Measurements from ENCODE around the gene GSTO1.
"Not testable (repeated sequence)": the region's sequence is repeated elsewhere in the genome, so short reads cannot be mapped to it uniquely, and the experiment has no call there.

Gene GSTO1

DNA sequence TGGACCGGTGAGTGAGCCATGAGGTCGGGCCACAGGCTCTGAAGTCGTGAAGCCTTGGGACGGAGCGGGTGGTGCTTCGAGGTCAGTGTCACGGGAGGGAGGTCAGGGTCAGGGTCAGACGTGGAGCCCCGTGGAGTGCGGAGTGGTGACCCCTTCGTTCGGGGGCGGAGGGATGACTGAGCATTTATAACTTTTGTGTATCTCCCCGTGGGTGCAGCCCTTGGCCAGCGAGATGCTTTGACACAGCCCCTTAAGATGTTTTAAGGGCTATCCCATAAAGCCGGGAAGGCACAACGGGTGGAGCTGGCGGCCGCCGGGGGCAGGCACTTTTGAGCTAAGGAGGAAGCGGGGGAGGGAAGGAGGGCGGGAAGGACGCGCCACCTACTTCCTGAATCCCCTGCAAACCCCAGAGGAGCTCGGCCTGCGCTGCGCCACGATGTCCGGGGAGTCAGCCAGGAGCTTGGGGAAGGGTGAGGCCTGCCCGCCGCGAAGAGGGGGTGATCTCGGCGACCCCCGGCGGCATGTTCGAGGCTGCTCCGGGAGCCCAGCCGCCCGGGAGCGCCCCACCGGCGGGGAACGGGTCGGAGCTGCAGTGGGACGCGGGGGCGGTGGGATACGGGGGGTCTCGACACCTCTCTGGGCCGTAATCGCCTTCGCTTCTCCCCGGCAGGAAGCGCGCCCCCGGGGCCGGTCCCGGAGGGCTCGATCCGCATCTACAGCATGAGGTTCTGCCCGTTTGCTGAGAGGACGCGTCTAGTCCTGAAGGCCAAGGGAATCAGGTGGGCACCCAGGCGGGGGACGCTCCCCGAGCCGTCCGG is at the start of gene GSTO1:
TSS of gene GSTO1 (plus strand) at position 400 of the 818 bp plus-strand sequence. CDS start at position 437, 37 bp downstream.
- DNase-seq = peak; percentile 68

DNA sequence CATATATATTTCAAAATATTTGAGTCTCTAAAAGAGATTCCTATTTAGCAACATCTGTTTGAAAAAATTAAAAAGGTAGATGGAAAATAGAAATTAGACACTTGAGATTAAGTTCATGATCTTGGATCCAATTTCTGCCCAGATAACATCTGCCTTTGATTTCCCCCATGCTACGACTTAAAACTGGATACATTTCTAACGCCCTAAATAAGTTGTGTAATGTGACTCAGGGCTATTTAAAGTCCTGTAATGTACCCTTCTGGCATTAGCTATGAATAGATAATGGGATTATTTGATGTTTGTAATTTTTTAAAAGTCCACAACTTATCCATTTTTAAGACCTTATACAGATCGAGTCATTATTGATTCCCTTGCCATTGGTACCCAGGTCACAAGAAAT is 46.0 kb upstream of the GSTO1 start:
- no peak for DNase-seq

DNA sequence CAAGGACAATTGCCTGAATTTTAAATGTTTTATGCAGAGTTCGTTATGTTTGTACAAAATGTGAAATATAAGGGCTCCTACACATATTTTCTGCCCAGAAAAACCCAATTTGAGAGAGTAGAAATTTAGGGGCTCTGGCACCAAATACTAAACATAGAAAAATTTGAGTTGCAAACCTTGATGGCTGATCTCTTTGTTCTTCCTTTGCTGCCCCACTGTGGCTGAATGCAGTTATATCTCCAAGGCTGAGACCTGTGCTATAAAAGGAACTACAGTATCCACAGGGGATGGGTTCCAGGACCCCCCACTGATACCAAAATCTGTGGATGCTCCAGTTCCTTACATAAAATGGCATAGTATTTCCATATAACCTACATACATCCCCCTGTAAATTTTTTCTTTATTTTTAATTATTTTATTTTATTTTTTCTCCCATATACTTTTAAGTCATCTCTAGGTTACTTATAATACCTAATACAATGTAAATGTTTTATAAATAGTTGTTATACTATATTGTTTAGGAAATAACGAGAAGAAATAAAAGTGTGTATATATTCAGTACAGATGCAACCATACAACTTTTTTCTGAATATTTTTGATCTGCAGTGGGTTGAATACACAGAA is 45.0 kb upstream of the GSTO1 start:
- peak; percentile 35 for DNase-seq

DNA sequence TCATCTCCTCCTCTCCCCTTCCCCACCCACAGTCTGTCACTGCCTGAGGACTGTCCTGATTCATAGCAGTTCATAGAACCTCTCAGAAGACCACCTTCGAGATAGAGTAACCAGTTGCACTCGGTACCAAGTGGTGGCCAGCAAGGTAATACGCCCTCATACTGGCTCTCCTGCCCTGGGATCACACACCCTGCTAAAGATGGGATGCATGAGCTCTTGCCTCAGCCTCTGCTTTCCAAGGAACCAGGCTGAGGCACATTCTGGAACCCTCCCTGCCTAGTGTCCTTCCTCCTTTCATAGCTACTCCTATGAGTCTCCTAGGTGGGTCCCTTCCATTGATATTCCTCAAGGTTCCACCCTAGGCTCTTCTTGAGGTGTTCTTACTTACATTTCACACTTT is 38.1 kb upstream of the GSTO1 start:
- DNase-seq = no peak

DNA sequence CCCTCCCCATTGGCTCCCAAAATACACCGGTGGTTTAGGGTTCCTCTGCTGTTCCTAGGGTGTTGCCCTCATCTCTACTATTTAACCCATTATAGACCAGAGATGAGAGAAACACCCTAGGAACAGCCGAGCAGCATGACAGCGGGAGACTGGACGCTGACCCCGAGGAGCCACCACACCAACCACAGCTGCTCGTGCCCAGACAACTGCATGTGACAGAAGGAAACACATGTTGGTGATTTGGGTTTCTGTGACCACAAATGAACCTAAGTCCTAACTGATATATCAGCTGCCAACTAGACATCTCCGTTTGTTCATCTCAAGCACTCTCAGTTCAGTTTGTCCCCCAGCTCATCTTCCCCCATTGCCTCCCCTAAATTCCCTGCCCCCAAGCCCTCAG is 35.9 kb upstream of the GSTO1 start:
- no peak for DNase-seq

DNA sequence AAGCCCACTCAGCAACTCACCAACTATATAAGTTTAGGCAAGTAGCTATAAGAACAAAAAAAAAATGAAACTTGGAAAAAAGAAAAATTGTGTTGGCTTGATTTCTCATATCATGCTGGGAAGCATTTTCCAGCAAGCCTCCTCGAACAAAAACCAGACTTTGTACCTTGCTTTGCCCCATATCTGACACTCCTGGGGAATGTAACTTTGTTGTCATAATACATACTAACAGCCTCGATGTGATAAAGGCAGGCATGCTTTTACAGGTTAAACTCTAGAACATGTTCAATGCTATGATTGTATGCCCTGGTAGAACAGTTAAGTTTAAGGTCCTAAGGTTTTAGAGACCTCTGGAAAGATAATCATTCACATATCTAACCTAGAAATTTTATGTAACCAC is 34.2 kb upstream of the GSTO1 start:
- DNase-seq = no peak

DNA sequence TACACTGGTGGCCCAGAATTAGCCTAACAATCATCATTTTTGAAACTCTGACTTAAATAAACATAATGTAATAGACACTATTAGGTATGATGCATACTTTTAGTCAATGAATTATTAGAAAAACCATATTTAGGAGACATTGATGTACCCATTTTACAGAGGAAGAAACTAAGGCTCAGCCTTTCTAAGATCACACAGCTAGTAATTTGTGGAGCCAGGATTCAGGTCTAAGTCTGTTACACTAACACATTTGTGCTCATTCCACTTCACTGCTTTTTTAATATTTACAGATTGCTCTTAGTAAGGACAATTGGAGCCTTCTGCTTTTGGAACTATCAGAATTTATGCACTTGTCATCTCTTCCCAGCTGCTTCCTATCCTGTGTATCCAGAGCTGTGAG is 31.4 kb upstream of the GSTO1 start:
- DNase-seq = no peak

DNA sequence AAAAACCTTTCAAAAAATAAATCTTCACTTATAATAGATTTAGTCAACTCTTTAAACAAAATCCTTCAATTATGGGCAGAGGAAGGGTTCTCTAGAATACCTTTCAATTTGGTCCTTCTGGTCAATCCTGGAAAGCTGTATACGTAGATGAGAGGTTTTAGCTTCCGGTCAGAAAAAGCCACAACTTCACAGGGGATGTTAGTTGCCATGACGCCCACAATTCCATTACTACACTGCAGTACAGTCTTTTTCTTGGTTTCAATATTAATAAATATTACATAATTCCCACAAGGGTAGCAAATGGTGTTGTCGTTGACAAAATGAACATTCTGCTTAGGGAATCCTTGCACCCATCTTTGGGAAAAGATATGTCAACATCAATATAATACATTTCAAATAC is 24.2 kb upstream of the GSTO1 start:
- DNase-seq = no peak

DNA sequence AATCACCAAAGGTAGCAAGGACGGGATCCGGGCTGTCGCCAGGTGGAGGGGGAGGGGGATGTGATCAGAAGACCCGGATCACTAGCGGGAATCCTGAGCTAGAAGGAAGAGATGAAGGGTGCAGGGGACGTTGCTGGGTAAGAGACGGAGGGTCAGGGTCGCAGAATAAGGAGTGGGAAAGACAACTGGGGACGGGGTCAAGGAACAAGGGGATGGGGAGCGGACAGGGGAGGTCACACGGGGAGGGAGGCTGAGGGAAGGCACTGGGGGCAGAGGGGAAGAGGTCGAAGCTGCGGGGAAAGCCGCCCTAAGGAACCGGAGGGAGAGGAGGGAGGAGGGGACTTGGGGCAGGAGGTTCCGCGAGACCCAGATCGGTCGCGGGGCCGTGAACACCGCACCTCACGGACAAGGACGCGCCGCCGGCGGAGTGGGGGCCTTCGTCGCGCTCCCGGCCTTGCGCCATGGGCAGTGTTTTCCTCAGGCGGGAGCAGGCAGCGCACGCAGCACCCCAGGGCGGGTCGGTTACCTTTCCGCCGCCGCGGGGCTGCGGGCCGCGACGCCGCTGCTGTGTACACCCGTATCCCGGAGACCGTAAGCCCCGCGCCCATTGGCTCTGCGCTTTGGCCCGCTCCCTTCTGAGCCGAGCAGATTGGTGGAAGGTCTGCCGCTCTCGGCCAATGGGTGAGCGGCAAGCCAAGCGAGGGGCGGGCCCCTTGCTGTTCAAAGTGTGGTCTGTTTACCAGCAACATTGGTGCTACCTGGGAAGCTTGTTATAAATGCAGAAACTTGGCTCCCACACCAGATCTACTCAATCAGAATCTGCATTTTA is 22.7 kb upstream of the GSTO1 start, which contains the start of gene CFAP43:
TSS of gene CFAP43 (minus strand) at position 581 of the 829 bp plus-strand sequence. CDS start at position 463, 118 bp downstream.
- peak; percentile 94 for DNase-seq

DNA sequence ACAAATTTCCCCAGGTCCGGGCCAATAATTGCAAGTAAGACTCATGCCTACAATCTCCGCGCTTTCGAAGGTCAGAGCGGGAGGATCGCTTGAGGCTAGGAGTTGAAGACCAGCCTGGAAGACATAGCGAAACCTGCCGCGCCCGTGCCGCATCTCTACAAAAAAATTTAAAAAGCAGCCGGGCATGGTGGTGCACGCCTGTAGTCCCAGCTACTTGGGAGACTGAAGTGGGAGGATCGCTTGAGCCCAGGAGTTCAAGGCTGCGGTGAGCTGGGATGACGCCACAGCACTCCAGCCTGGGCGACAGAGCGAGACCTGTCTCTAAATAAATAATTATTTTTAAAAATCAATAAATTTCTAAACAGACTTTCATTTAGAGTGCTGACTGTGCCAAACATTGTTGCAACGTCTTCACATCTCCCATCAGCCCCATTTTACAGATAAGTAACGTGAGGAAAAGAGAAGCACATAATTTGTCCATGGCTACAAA is 22.0 kb upstream of the GSTO1 start:
- DNase-seq = no peak

DNA sequence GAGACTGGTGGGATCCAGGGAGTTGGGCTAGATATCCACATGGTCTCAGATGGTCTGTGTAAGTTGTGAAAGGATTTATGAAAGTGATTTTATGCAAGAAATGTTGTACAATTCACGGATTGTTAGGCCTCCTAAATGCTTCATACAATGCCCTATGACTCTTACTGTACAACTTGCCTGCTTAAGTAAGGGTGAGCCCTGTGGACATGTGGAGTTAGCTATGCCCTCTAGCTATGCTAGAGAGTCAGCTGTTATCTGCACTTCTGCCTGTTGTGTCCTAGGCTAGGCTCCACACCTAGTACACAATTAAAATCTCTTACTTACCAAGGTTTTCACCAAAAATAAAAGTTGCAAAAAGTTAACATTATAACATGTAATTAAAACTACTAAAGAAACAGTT is 20.9 kb upstream of the GSTO1 start:
- DNase-seq = no peak

DNA sequence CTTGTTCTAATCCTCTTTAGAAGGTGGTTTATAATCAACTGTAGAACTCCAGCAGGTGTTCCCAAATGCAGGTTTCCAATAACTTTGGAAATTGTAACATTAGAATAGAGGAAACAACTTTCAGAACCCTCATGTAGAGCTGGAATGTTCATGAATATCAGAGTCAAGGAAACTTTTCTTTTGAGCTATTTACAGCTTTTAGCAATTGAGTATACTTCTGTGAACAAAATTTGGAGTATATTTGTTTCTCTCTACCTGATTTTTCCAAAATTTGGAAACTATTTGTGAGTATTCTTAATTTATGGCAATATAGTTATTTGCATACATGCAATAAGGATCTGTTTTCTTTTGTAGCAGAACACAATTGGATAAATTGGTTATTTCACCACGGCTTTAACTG is 19.8 kb upstream of the GSTO1 start:
- no peak for DNase-seq

DNA sequence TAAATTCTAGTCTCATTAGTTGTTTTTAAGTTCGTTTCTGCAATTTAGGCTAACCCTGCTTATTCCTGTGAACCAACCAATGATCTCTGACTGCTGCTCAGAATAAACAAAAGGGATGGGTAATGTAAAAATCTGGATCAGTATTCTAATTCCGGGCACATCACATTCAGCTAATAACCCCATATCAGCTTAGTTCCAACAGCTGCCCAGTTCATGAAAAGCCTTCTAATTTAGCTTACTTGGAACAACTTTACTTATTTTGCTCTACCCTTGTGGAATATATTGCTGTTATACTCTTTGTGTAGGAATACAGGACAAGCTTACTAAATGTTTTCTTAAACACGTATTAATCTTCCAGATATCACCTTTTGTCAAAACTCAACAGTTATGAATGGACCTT is 18.9 kb upstream of the GSTO1 start:
- DNase-seq = no peak

DNA sequence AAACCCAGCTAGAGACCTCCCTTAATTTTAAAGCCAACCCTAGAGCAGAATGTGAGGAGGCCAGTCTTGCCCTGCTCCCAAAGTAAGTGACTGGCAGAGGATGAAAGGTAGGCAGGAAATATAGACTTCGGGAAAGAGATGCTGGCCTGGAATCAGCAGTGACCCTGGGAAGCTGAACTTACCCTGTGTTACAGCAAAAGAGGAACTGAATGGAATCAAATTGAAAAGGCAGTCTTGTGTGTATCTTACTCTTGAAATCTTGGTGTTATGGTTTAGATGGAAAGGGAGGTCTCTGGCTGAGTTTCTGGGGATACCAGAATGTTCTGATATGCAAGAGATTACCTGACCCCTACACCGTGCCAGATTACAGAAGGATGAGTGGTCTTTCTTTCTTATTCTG is 14.6 kb upstream of the GSTO1 start:
- DNase-seq = no peak

DNA sequence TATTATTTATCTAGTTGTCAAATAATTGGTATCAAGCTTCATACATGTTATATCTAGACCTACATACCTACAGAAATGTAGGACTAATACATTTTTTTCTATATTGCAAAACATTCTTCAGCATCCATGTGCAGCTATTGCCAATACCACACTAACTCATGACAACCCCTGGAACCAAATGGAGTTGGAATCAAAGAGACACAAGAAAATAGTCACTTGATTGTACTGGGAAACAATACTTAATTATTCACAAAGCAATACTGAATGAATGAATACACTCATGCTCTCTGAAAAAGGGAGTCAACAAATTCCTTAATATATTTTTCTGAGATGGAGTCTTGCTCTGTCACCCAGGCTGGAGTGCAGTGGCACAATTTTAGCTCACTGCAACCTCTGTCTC is 12.1 kb upstream of the GSTO1 start:
- no peak for DNase-seq

DNA sequence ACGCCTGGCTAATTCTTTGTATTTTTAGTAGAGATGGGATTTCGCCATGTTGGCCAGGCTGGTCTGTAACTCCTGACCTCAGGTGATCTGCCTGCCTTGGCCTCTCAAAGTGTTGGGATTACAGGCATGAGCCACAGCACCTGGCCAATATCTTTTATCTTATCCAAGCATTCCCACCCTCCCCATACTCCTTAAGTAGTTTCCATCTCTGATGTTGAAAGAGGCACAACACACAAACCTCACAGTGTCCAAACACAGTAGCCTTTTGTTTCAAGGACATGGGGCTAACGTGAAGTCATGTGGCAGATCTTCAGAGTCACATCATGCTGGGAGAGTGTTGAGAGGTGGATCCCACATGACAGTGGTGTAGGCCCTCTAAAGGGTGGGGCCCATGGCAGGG is 11.7 kb upstream of the GSTO1 start:
- DNase-seq = not testable (repeated sequence)

DNA sequence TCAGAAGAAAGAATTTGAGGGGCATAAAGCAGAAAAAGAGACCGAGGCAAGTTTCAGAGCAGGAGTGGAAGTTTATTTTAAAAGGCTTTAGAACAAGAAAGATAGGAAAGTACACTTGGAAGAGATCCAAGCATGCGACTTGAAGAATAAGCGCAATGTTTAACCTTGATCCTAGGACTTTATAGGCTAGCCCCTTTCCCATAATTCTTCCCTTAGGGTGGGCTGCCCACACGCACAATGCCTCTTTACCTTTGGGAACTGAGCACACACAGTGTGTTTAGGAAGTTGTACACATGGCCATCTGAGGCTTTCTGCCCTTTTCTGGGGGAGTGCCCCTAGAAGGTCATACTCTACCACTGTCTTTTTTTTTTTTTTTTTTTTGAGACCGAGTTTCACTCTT is 11.2 kb upstream of the GSTO1 start:
- no peak for DNase-seq

DNA sequence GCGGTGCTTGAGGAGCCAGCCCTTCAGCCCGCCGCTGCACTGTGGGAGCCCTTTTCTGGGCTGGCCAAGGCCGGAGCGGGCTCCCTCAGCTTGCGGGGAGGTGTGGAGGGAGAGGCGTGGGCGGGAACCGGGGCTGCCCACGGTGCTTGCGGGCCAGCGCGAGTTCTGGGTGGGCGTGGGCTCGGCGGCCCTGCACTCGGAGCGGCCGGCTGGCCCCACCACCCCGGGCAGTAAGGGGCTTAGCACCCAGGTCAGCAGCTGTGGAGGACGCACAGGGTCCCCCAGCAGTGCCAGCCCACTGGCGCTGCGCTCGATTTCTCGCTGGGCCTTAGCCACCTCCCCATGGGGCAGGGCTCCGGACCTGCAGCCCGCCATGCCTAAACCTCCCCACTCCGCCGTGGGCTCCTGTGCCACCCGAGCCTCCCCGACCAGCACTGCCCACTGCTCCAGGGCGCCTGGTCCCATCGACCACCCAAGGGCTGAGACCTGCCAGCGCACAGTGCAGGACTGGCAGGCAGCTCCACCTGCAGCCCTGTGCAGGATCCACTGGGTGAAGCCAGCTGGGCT is 9.5 kb upstream of the GSTO1 start:
- no peak for DNase-seq

DNA sequence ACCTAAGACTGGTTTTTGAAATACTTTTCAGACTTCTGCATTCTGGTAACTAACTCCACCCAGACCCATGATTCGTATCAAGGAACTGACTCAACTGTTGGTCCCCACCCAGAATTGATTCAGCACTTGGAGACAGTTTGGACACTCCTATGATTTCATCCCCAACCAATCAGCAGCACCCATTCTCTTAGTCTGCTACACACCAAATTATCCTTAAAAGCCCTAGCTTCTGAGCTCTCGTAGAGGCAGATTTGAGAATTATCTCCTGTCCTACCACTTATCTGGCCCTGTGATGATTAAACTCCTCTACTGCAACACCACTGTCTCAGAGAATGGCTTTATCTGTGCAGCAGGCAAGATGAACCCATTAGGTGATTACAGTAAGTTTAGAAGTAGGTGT is 7.7 kb upstream of the GSTO1 start:
- DNase-seq = peak; percentile 28

DNA sequence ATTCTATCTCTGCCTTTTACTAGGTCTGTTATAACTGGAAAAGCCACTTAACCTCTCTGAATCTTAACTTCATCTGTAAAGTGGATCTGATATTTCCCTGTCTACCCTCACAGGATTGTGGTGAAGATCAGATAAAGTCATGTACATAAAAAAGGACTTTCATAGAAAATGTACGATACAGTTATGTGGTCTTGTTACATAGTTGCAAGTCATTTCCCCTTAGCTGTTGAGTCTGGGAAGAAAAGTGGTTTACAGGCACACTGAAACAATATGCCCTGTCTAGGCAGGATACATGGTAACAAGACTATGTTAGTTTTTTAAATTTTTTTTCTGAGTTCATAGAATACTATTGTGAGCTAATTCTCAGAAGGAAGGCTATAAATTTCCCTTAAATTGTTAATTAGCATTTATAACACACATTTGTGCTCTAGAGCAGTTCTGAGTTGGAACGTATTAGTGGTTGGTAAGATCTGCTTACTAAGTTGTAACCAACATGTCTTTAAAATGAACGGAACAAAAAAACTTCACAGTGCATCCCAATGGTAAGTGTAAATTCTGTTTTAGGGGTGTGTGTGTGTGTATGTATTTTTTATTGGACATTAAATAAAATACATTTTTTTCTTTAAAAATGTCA is 7.1 kb upstream of the GSTO1 start:
- no peak for DNase-seq

DNA sequence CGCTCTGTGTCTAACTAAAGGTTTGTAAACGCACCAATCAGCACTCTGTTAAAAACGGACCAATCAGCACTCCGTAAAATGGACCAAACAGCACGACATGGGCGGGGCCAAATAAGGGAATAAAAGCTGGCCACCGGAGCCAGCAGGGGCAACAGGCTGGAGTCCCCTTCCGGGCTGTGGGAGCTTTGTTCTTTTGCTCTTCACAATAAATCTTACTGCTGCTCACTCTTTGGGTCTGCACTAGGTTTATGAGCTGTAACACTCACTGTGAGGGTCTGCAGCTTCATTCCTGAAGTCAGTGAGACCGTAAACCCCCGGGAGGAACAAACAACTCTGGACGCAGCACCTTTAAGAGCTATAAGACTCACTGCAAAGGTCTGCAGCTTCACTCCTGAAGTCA is 5.8 kb upstream of the GSTO1 start:
- not testable (repeated sequence) for DNase-seq

DNA sequence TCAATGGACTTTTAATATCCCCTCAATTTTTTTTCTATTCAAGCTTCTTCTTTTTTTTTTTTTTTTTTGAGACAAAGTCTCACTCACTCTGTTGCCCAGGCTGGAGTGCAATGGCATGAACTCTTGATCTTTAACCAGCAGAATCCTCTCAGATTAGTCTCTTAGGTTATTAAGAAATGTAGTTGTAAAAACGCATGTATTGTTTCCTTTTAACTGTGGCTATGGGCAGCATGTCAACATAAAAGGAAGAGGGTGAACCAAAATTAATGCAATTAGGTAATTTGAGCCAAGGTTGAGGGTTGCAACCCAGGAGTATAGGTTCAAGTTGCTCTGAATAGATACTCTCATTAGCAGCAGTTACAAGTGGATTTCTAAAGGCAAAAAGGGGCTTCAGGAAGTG is 4.3 kb upstream of the GSTO1 start:
- DNase-seq = no peak

DNA sequence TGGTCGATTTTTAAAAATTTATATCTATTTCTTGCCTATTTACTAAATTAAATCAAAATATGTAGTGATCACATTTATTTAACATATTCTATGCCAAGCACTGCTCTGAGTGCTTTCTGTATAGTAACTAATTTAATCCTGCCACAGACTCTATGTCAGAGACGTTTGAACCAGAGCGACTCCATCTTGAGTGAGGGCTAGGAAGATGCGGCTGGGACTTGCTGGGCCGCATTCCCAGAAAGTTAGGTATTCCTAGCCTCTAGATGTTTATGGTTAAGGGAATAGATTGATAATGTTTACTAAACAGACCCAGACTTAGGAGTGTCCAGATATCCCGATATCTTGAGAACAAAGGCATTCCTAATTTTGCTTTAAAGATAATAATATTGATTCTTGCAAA is 3.2 kb upstream of the GSTO1 start:
- no peak for DNase-seq
